ENCODE measurements around the gene NPEPL1. TPM values are rescaled to one million over a fixed set of nuclear protein-coding genes. Genes with fewer than 3 reads are reported as not detected.

Gene NPEPL1
- total RNA-seq, 6 donors from 2014 or later, result 19.4 to 198 (median 50.9) TPM

- WGBS, 2 donors, result 78 to 92% methylated on average over 4 of the region's 4 CpGs
- ATAC-seq (ENCODE audit: low FRiP score in 2 of 2), result no peak
- H3K27ac ChIP-seq, result no peak overlapping the region
- H3K4me1 ChIP-seq, result peaks cover 37 to 73% (median 56%) of the 10 kb centered on the region in 4 donors
- no peak for TF ChIP-seq POLR2A (IDR thresholded peaks at IDR 0.05)
- TF ChIP-seq, protein P1, sequence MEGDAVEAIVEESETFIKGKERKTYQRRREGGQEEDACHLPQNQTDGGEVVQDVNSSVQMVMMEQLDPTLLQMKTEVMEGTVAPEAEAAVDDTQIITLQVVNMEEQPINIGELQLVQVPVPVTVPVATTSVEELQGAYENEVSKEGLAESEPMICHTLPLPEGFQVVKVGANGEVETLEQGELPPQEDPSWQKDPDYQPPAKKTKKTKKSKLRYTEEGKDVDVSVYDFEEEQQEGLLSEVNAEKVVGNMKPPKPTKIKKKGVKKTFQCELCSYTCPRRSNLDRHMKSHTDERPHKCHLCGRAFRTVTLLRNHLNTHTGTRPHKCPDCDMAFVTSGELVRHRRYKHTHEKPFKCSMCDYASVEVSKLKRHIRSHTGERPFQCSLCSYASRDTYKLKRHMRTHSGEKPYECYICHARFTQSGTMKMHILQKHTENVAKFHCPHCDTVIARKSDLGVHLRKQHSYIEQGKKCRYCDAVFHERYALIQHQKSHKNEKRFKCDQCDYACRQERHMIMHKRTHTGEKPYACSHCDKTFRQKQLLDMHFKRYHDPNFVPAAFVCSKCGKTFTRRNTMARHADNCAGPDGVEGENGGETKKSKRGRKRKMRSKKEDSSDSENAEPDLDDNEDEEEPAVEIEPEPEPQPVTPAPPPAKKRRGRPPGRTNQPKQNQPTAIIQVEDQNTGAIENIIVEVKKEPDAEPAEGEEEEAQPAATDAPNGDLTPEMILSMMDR (IDR thresholded peaks at IDR 0.05), result no peak
- no peak overlapping the region for H3K4me3 ChIP-seq
- H3K36me3 ChIP-seq, result peaks cover 0 to 3% (median 0%) of the 10 kb centered on the region in 4 donors
- H3K27me3 ChIP-seq, result no peaks in the 10 kb centered on the region
- DNase-seq, result no peak
- no peaks in the 10 kb centered on the region for H3K9me3 ChIP-seq
Observed at GRCh38 chr20:58654337-58654736, 38.3 kb upstream of the NPEPL1 start.

DNA sequence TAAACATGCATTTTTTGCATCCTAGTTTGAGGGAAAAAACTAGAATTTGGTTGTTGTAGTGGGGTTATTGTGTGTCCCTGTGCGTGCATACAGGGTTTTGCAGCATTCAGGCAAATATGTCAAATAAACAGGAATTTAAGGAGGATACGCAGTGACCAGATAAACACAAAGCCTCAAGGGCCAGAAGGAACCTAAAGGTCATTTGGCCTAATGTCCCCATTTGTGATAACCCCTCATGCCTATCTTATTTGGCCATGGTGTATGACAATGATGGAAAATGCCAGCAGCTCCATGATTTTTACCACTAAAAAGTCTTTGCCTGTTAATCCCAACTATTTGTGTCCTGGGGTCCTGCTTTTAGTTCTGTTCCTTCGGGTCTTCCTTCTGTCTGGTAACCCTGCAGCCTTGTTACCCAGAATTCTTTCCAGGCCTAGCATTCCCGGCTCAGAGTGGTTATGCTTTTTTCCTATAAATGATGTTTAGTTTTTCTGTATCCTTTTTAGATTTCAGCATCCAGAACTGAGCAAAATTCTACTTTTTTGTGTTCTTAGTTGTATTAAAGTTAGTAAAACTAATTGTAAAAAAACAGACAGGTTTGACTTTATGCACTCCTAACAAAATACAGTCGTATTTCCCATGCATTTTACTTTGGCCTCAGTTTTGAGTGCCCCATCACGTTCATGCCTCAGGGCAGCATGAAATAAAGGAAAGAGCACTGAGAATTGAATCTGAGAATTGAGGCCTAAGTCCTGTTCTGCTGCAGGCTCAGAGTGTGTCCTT is 37.1 kb upstream of the NPEPL1 start:
- H3K36me3 ChIP-seq, result peaks cover 0 to 3% (median 0%) of the 10 kb centered on the region in 4 donors
- H3K27ac ChIP-seq, result no peak overlapping the region
- no peaks in the 10 kb centered on the region for H3K27me3 ChIP-seq
- WGBS, 2 donors, result 62 to 74% methylated on average over 6 of the region's 6 CpGs
- DNase-seq (no peak), ATAC-seq (ENCODE audit: low FRiP score in 2 of 2) (no peak)
- TF ChIP-seq, protein P1 (IDR thresholded peaks at IDR 0.05), result no peak
- TF ChIP-seq EP300 (IDR thresholded peaks at IDR 0.05) (no peak), POLR2AphosphoS5 (IDR thresholded peaks at IDR 0.05) (no peak), POLR2A (IDR thresholded peaks at IDR 0.05) (no peak)
- peaks cover 43 to 78% (median 56%) of the 10 kb centered on the region in 4 donors for H3K4me1 ChIP-seq
- H3K9me3 ChIP-seq, result no peaks in the 10 kb centered on the region
- no peak overlapping the region for H3K4me3 ChIP-seq

GRCh38 chr20:58656831-58657230 is 35.8 kb upstream of the NPEPL1 start:
- H3K4me3 ChIP-seq, result no peak overlapping the region
- no peak overlapping the region for H3K27ac ChIP-seq

DNA sequence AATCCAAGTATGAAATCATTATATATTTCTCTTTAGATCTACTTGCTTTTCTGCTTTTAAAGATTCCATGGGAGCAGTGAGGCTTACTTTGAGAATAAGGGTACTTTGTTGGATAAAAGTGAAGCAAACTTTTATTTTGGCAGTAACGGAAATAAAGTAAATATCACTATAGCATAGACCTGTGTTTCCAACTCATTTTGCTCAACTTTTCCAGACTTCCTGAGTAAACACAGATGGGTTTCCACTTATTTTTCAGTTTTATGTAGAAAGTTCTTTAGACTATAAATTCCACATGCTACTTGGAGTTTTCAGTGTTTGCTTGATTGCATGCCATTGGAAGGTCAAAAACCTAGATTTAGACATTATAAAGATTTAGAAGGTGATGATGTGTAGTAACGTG is 35.3 kb upstream of the NPEPL1 start:
- no peaks in the 10 kb centered on the region for H3K27me3 ChIP-seq
- TF ChIP-seq, protein P1 (IDR thresholded peaks at IDR 0.05), result no peak
- TF ChIP-seq POLR2AphosphoS5 (IDR thresholded peaks at IDR 0.05) (no peak), EP300 (IDR thresholded peaks at IDR 0.05) (no peak)
- H3K4me3 ChIP-seq, result no peak overlapping the region
- H3K27ac ChIP-seq, result no peak overlapping the region
- H3K36me3 ChIP-seq, result peaks cover 0 to 12% (median 1%) of the 10 kb centered on the region in 4 donors
- 72 to 74% methylated on average over 2 of the region's 2 CpGs for WGBS, 2 donors
- H3K9me3 ChIP-seq, result no peaks in the 10 kb centered on the region
- peaks cover 43 to 93% (median 57%) of the 10 kb centered on the region in 4 donors for H3K4me1 ChIP-seq
- DNase-seq, result no peak
- ATAC-seq (ENCODE audit: low FRiP score in 2 of 2), result no peak

More at GRCh38 chr20:58656831-58657230, 35.8 kb upstream of the NPEPL1 start:
- DNase-seq (no peak), ATAC-seq (ENCODE audit: low FRiP score in 2 of 2) (no peak)
- WGBS, 2 donors, result 36 to 47% methylated on average over 2 of the region's 2 CpGs
- H3K36me3 ChIP-seq, result peaks cover 0 to 12% (median 1%) of the 10 kb centered on the region in 4 donors
- no peaks in the 10 kb centered on the region for H3K9me3 ChIP-seq
- no peaks in the 10 kb centered on the region for H3K27me3 ChIP-seq
- peaks cover 43 to 90% (median 57%) of the 10 kb centered on the region in 4 donors for H3K4me1 ChIP-seq
- TF ChIP-seq EP300 (IDR thresholded peaks at IDR 0.05) (no peak), POLR2AphosphoS5 (IDR thresholded peaks at IDR 0.05) (no peak)

- TF ChIP-seq POLR2A (IDR thresholded peaks at IDR 0.05) (no peak), EP300 (IDR thresholded peaks at IDR 0.05) (no peak), POLR2AphosphoS5 (IDR thresholded peaks at IDR 0.05) (no peak)
- TF ChIP-seq, protein P1 (IDR thresholded peaks at IDR 0.05), result no peak
- peaks cover 39 to 87% (median 55%) of the 10 kb centered on the region in 4 donors for H3K4me1 ChIP-seq
- 62 to 77% methylated on average over 4 of the region's 4 CpGs for WGBS, 2 donors
Observed at GRCh38 chr20:58657986-58658385, 34.6 kb upstream of the NPEPL1 start.

More at GRCh38 chr20:58657986-58658385, 34.6 kb upstream of the NPEPL1 start:
- H3K9me3 ChIP-seq, result no peaks in the 10 kb centered on the region
- H3K27me3 ChIP-seq, result no peaks in the 10 kb centered on the region
- DNase-seq (no peak), ATAC-seq (ENCODE audit: low FRiP score in 2 of 2) (no peak)
- peaks cover 0 to 19% (median 1%) of the 10 kb centered on the region in 4 donors for H3K36me3 ChIP-seq
- H3K27ac ChIP-seq, result no peak overlapping the region
- H3K4me3 ChIP-seq, result no peak overlapping the region
